K562 (cell line): ENCODE results near the gene ERF. TPM values are rescaled to one million over a fixed set of nuclear protein-coding genes. Genes with fewer than 3 reads are reported as not detected.

Experiments
- ARID1B ChIP-seq: fragments of 450-650 bp; IDR thresholded peaks from 2 replicates; pipeline ENCODE4 v1.6.1; 2016; ENCODE audit warnings: antibody characterized with exemption, mild to moderate bottlenecking, inconsistent platforms
- ATF3 ChIP-seq, 2 experiments: fragments of 450-650 bp in 1 of 2; sonication (generic) in 1 of 2; formaldehyde crosslinking in 1 of 2; IDR thresholded peaks in 1 of 2; conservative IDR thresholded peaks in 1 of 2; 2 replicates each; pipeline versions ENCODE4 v1.6.1 to v1.8.1; 2016 to 2023; ENCODE audit warnings: mild to moderate bottlenecking in 2 of 2, moderate library complexity in 2 of 2, inconsistent platforms in 1 of 2, missing genetic modification reagents in 1 of 2
- CHD2 ChIP-seq: IDR thresholded peaks from 2 replicates; pipeline ENCODE4 v1.6.1; 2011; ENCODE audit warnings: low read depth, low read length
- RFX1 ChIP-seq: fragments of 450-650 bp; IDR thresholded peaks from 2 replicates; pipeline ENCODE4 v1.6.1; 2016; ENCODE audit warnings: mild to moderate bottlenecking, moderate library complexity
- SMARCA4 ChIP-seq: fragments of 450-650 bp; IDR thresholded peaks from 2 replicates; pipeline ENCODE4 v1.6.1; 2016
- SP1 ChIP-seq: sonication (generic); formaldehyde crosslinking; IDR thresholded peaks from 2 replicates; pipeline ENCODE4 v1.8.1; 2022; ENCODE audit warnings: mild to moderate bottlenecking, missing genetic modification reagents
- ZNF639 ChIP-seq, 2 experiments: fragments of 200-800 bp in 1 of 2; sonication (Bioruptor generic) in 1 of 2; sonication (generic) in 1 of 2; formaldehyde crosslinking in 1 of 2; IDR thresholded peaks in 1 of 2; conservative IDR thresholded peaks in 1 of 2; 2 replicates each; pipeline versions ENCODE4 v1.5.0 to v1.6.1; 2016 to 2020; ENCODE audit warnings: missing compliant biosample characterization in 1 of 2, missing genetic modification characterization in 1 of 2, missing genetic modification reagents in 1 of 2
- ZNF740 ChIP-seq, 3 experiments: fragments of 200-800 bp in 1 of 3; sonication (Bioruptor generic) in 1 of 3; sonication (generic) in 1 of 3; formaldehyde crosslinking in 1 of 3; IDR thresholded peaks; 2 replicates each; pipeline versions ENCODE4 v1.6.1 to v1.8.0; 2016 to 2022; ENCODE audit warnings: mild to moderate bottlenecking in 2 of 3, missing compliant biosample characterization in 2 of 3, missing genetic modification characterization in 2 of 3, missing genetic modification reagents in 1 of 3
- polyA plus RNA-seq, 8 experiments: library from polyadenylated mRNA; depleted of rRNA in 4 of 8; stranded (reverse) in 5 of 8; unstranded in 3 of 8; fragments of >200 nt; fragmentation: Nextera tagmentation in 2 of 8; fragmentation: Illumina TruSeq in 1 of 8; extraction: Ambion mirVana in 2 of 8; extraction: Trizol in 1 of 8; gene quantifications; 2 replicates each; pipeline versions ENCODE4 v1.2.1 to v1.2.3, GENCODE V29; 2011 to 2014; ENCODE audit warnings: inconsistent platforms in 1 of 8, missing spikeins in 1 of 8
- total RNA-seq, 7 experiments: library from RNA; depleted of rRNA in 6 of 7; stranded (reverse); fragments of >200 nt in 6 of 7; fragmentation: Illumina TruSeq in 2 of 7; extraction: Trizol in 2 of 7; gene quantifications; 2 replicates each; pipeline versions ENCODE4 v1.2.1 to v1.2.3, GENCODE V29; 2011 to 2021; ENCODE audit warnings: low replicate concordance in 1 of 7

Gene ERF
- total and polyA plus RNA-seq, 9 of the 15 experiments (the other 6 are each of a cell fraction or from before 2014, with no cell fraction given) = 0.03 to 75.4 (median 27.0) TPM

- TF ChIP-seq ZNF740 (CRISPR knock-in tag; IDR thresholded peaks at IDR 0.05) = peak; percentile 90
- peak in 1 of 2 experiments; percentile 83; a peak in 2 of 4 replicates for TF ChIP-seq ZNF740 (tag; IDR thresholded peaks at IDR 0.05)
- peak; percentile 51; the same call in 1 of the 2 replicates for TF ChIP-seq RFX1
- TF ChIP-seq ZNF639 (CRISPR knock-in tag; conservative IDR thresholded peaks at IDR 0.05 in 1 of 2, IDR thresholded peaks at IDR 0.05 in 1 of 2) = peak in 1 of 2 experiments; percentile 38; a peak in 1 of 4 replicates
- no peak for TF ChIP-seq SMARCA4
- TF ChIP-seq CHD2 = no peak
- TF ChIP-seq ARID1B = 0 out of 2 replicates have a peak, but pooled peaks have one; percentile 6
- TF ChIP-seq ATF3 (IDR thresholded peaks at IDR 0.05) = peak; percentile 85
- TF ChIP-seq ATF3 (CRISPR knock-in tag; conservative IDR thresholded peaks at IDR 0.05) = no peak
- no peak; the same call in 1 of the 2 replicates for TF ChIP-seq SP1 (CRISPR knock-in tag)
Observed at GRCh38 chr19:42252365-42253244, 2.3 kb downstream of the ERF start (continued).
